ENCODE results near the gene SPATA31E1.

SPATA31E1 gene

GRCh38 chr9:87865626-87866025 is 17.1 kb upstream of the SPATA31E1 start:
- no peak for DNase-seq (ENCODE audit: insufficient read length)
- no peak for FAIRE-seq
- TF ChIP-seq TAF1 (IDR thresholded peaks at IDR 0.05; ENCODE audit: borderline replicate concordance, low read depth, low read length) (no peak), POLR2A (IDR thresholded peaks at IDR 0.05; ENCODE audit: low read depth, low read length) (no peak), POLR2AphosphoS5 (IDR thresholded peaks at IDR 0.05; ENCODE audit: low read depth, low read length) (no peak)

GRCh38 chr9:87867391-87867790 is 15.3 kb upstream of the SPATA31E1 start:
- no peak for FAIRE-seq
- TF ChIP-seq POLR2A (IDR thresholded peaks at IDR 0.05; ENCODE audit: low read depth, low read length) = no peak
- TF ChIP-seq POLR2AphosphoS5 (IDR thresholded peaks at IDR 0.05; ENCODE audit: low read depth, low read length) = no peak
- no peak for TF ChIP-seq TAF1 (IDR thresholded peaks at IDR 0.05; ENCODE audit: borderline replicate concordance, low read depth, low read length)
- DNase-seq (ENCODE audit: insufficient read length) = no peak

- no peak for TF ChIP-seq POLR2AphosphoS5 (IDR thresholded peaks at IDR 0.05; ENCODE audit: low read depth, low read length)
- no peak for TF ChIP-seq TAF1 (IDR thresholded peaks at IDR 0.05; ENCODE audit: borderline replicate concordance, low read depth, low read length)
- no peak for TF ChIP-seq POLR2A (IDR thresholded peaks at IDR 0.05; ENCODE audit: low read depth, low read length)
- FAIRE-seq (no peak), DNase-seq (ENCODE audit: insufficient read length) (no peak)
Observed at GRCh38 chr9:87868175-87868574, 14.5 kb upstream of the SPATA31E1 start.

DNA sequence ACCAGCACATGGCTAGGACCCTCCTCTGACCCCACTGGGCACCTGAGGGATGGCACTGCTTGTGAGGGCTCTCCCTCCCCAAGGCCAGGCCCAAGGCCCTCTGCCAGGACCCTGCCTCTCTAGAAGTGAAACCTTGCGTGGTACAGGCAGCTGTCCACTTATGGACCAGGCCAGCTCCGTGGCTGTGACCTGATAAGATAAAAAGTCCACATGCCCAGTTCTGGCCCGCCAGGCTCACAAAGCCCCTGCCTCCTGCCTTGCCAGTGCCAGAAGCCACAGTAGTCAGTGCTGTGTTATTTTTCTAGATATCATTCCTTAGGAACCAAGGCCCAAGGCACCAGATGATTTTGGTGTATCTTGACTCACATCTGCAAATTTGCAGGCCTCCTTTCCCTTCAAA is 14.0 kb upstream of the SPATA31E1 start:
- no peak for FAIRE-seq

GRCh38 chr9:87869082-87869481 is 13.6 kb upstream of the SPATA31E1 start:
- DNase-seq (ENCODE audit: insufficient read length) (no peak), FAIRE-seq (no peak)
- no peak for TF ChIP-seq POLR2AphosphoS5 (IDR thresholded peaks at IDR 0.05; ENCODE audit: low read depth, low read length)
- no peak for TF ChIP-seq POLR2A (IDR thresholded peaks at IDR 0.05; ENCODE audit: low read depth, low read length)
- TF ChIP-seq TAF1 (IDR thresholded peaks at IDR 0.05; ENCODE audit: borderline replicate concordance, low read depth, low read length) = no peak

More for the DNA sequence above, 14.0 kb upstream of the SPATA31E1 start:
- no peak for TF ChIP-seq TAF1 (IDR thresholded peaks at IDR 0.05; ENCODE audit: borderline replicate concordance, low read depth, low read length)
- TF ChIP-seq POLR2A (IDR thresholded peaks at IDR 0.05; ENCODE audit: low read depth, low read length) = no peak
- no peak for TF ChIP-seq POLR2AphosphoS5 (IDR thresholded peaks at IDR 0.05; ENCODE audit: low read depth, low read length)
- DNase-seq (ENCODE audit: insufficient read length) = no peak

DNA sequence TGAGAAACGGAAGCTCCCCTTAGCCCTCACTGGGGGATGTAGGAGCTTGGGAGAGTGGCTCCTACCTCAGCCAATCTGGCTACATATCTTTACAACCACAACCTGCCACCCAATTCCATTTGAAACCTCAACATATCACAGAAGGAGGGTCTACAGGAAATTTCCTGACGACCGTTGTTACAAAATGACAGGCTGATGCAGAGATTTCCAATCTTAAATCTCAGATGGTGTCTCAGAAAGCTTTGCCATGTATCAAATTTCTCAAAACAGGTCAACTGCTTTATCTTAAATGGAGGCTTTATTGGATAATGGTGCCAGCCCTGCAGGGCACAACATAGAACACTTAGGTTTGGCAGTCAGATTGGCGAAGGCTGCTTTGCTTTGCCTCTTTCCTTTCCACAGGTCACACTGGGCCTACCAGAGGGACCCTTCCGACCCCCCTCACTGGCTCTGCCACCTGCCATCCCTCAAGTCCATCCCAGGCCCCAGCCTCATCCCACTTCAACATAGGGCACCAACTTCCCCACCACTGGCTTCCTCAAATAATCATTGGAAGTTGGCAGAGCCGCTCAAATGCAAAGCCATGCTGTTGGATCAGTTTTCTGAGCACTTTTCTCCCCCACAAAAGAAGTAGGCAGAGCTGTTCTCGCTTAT is 11.1 kb upstream of the SPATA31E1 start:
- no peak for TF ChIP-seq TAF1 (IDR thresholded peaks at IDR 0.05; ENCODE audit: borderline replicate concordance, low read depth, low read length)
- FAIRE-seq = no peak
- DNase-seq (ENCODE audit: insufficient read length) = no peak

- no peak for DNase-seq (ENCODE audit: insufficient read length)
- FAIRE-seq = no peak
- TF ChIP-seq POLR2AphosphoS5 (IDR thresholded peaks at IDR 0.05; ENCODE audit: low read depth, low read length) (no peak), POLR2A (IDR thresholded peaks at IDR 0.05; ENCODE audit: low read depth, low read length) (no peak), TAF1 (IDR thresholded peaks at IDR 0.05; ENCODE audit: borderline replicate concordance, low read depth, low read length) (no peak)
Observed at GRCh38 chr9:87872079-87872624, 10.5 kb upstream of the SPATA31E1 start.

DNA sequence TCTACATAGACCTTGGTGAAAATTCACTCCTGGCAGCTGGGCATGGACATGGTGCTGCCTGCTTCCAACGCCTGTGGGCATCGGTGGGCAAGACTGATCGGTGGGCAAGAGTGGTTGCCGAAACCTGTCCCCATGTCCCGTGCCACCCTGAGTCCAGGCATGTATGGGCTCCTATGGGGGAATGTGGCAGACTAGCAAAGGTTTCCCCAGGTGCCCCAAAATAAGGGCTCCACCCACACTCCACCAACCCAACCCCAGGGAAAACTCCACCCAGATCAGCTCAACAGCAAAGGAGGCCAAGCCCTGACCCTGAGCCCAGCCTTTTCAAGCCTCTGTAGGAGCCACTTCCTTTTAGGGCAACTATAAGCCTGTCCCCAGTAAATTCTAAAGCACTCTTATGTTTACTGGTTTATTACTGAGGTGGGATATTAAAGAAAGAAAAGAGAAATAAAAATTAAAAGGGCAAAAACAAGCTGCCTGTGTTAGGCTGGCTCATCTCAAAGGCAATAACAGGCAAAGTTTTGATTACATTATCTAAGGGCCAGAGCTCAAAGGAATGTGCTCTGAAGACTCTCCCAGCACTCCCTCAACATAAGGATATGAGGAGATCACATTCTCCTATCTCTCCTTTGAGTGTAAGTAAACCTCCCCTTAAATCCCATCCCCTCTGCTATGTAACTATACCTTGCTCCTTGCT is 8.9 kb upstream of the SPATA31E1 start:
- DNase-seq (ENCODE audit: insufficient read length) (no peak), FAIRE-seq (no peak)
- TF ChIP-seq TAF1 (IDR thresholded peaks at IDR 0.05; ENCODE audit: borderline replicate concordance, low read depth, low read length) (no peak), POLR2AphosphoS5 (IDR thresholded peaks at IDR 0.05; ENCODE audit: low read depth, low read length) (no peak), POLR2A (IDR thresholded peaks at IDR 0.05; ENCODE audit: low read depth, low read length) (no peak)

- TF ChIP-seq POLR2A (IDR thresholded peaks at IDR 0.05; ENCODE audit: low read depth, low read length) (no peak), POLR2AphosphoS5 (IDR thresholded peaks at IDR 0.05; ENCODE audit: low read depth, low read length) (no peak), TAF1 (IDR thresholded peaks at IDR 0.05; ENCODE audit: borderline replicate concordance, low read depth, low read length) (no peak)
- DNase-seq (ENCODE audit: insufficient read length) (no peak), FAIRE-seq (no peak)
Observed at GRCh38 chr9:87874304-87874623, 8.4 kb upstream of the SPATA31E1 start.

- no peak for TF ChIP-seq TAF1 (IDR thresholded peaks at IDR 0.05; ENCODE audit: borderline replicate concordance, low read depth, low read length)
- no peak for TF ChIP-seq POLR2A (IDR thresholded peaks at IDR 0.05; ENCODE audit: low read depth, low read length)
- no peak for TF ChIP-seq POLR2AphosphoS5 (IDR thresholded peaks at IDR 0.05; ENCODE audit: low read depth, low read length)
- no peak for FAIRE-seq
- no peak for DNase-seq (ENCODE audit: insufficient read length)
Observed at GRCh38 chr9:87875060-87875459, 7.6 kb upstream of the SPATA31E1 start.

DNA sequence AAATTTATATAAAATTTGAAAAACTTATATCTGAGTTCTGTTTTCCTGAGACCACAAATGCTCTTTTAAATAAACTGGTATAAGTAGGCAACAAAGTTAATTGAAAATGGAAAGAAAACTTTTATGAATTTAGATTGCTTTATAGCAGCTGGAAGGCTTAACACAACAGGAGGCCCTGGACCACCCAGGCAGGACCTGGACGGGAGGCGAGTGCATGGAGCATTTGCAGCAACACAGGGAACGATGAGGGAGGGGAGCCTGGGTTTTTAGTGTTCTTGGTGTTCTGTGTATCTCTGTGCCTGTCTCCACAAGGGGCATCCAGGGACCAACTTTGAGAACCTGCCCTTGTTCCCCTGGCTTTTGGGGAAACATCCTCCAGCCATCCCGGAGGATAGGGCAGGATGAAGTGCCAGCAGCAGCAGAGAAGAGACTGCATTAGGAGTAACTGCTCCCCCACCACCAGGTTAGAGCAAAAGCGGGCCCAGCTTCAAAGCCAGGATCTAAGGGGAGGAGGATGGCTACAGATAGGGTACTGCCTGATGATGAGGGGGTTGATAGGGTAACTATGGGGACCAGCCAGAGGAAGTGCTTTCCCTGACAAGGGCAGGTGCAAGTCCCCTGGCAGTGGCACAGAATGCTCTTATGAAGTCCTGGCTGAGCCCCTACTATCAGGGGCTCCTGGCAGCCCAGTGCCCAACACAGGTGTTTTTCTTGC is 6.7 kb upstream of the SPATA31E1 start:
- no peak for TF ChIP-seq TAF1 (IDR thresholded peaks at IDR 0.05; ENCODE audit: borderline replicate concordance, low read depth, low read length)
- no peak for TF ChIP-seq POLR2AphosphoS5 (IDR thresholded peaks at IDR 0.05; ENCODE audit: low read depth, low read length)
- TF ChIP-seq POLR2A (IDR thresholded peaks at IDR 0.05; ENCODE audit: low read depth, low read length) = no peak
- FAIRE-seq (no peak), DNase-seq (ENCODE audit: insufficient read length) (no peak)

Measured in GM12892 (cell line).